Dedifferentiated amniotic fluid mesenchymal stem cell (primary cell): ENCODE measurements around the gene DCST2.

Experiments
- DNase-seq: peaks from one replicate; pipeline ENCODE4 v3.0.0-alpha.2; 2016; ENCODE audit errors: extremely low spot score

DCST2 gene

GRCh38 chr1:155049651-155050559 is 16.3 kb upstream of the DCST2 start:
- no peak for DNase-seq

DNA sequence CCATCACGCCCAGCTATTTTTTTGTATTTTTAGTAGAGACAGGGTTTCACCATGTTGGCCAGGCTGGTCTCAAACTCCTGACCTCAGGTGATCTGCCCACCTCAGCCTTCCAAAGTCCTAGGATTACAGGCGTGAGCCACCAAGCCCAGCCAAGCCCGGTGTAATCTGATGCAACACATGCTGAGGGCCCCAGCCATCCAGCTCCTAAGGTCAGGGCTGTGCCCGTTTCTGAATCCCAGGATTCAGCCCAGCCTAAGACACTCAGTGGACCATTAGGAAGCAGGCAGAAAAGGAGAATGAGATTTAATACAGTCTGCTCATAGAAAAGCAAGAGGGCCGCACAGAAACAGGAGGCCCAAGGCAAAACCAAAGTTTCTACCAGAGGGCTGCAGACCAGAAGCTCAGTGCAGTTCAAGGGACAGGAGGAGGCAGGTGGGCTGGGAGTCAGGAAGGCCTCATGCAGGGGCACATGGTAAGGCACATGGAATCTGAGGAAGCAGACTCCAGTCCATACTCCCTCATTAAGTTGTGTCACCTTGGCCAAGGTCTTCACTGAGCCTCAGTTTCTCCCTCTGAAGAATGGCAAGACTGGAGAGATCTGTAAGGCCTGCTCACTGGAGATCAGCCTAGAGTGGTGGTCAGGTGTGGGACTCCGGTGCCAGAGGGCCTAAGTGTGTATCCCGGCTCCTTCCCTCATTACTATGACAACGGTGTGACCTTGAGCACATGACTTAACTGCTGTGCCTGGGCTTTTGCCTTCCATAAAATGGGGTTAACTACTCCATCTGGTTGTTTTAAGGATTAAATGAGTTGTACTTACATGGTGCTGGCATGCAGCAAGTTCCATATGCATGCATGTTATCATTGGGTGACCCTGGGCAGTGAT is 15.1 kb upstream of the DCST2 start:
- DNase-seq = no peak

DNA sequence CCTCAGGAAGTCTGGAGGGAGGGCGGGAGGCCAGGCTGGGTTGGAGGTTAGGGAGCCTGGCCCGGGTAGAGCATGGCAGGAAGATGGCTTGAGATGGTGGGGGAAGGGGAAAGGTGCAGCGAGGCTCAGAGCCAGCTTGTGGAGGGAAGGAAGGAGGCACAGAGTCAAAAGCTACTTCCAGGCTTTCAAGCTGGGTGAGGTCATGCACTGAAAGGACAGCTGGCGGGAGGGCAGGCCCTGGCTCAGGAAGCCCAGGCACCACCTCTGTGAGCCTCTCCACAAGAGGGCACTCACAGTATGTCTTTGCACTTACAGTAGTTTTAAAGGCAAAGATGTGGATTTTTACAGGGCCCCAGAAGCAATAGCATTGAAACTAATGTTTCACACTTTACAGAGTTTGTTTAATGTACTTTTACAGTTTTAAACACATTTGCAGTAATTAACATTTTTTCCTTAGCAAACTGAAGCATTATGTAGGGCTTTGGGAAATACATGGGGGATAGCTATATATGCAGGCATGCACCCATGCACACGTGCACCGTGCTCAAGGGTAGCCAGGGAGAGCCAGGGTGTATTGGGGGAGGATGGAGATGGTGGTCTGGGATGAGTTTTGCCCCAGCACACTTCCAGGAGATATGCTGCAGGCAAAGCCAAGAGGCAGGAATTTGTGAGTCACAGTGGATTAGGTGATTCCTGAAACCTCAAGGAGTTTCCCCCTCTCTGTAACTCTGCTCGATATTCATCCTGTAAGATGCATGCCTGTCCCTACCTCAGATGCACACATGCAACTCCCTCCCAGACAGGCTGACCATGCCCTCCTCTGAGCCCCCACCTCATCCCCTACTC is 11.5 kb upstream of the DCST2 start:
- DNase-seq = peak; percentile 60

DNA sequence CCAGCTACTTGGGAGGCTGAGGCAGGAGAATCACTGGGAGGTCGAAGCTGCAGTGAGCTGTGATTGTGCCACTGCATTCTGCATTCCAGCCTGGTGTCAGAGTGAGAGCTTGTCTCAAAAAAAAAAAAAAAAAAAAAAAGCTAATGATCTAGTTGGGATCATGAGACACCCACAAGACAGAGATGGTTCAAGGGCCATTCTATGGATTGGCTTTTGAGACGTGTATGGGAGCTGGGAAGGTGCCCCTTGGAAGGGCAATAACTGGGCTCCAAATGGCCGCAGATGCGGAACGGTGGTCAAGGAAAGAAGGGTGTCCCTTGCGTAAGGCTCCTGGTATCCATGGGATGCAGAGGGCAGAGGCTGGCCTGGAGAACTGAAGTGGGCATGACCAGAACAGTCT is 10.8 kb upstream of the DCST2 start:
- no peak for DNase-seq

DNA sequence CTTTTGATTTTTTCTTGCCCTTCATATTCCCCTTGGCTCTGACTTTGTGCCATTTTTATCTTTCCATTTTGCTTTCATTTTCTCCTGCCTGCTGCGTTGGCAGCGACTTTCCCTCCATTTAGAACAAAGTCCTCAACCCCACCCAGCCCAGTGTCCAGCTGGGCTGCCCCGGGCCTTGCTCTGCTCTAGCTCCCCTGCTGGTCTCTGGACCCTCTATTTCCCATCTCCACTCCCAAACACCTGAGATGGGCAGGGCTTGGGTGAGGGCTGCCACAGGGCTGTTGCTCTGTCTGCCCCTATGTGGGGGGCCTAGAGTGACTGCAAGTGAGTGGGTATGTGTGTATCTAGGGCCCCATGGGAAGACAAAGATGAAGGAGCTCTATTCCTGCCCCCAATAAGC is 10.2 kb upstream of the DCST2 start:
- no peak for DNase-seq

DNA sequence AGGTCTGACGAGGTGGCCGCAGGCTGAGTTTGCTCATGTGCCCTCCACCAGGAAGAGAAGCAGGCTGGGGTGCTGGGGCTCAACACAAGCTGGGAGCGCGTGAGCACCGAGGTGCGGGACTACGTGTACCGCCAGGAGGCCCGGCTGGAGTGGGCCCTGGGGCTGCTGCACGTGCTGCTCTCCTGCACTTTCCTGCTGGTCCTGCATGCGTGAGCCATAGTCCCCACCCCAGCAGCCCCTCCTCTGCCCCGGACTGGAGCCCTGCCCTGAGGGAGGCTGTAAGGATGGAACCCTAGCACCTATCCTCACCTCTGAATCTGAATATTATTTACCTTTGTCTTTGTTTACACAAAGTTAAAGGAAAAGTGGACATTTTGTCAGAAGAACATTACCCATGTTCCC is 9.7 kb upstream of the DCST2 start:
- no peak for DNase-seq

GRCh38 chr1:155042789-155043188 is 9.2 kb upstream of the DCST2 start:
- DNase-seq = no peak

DNA sequence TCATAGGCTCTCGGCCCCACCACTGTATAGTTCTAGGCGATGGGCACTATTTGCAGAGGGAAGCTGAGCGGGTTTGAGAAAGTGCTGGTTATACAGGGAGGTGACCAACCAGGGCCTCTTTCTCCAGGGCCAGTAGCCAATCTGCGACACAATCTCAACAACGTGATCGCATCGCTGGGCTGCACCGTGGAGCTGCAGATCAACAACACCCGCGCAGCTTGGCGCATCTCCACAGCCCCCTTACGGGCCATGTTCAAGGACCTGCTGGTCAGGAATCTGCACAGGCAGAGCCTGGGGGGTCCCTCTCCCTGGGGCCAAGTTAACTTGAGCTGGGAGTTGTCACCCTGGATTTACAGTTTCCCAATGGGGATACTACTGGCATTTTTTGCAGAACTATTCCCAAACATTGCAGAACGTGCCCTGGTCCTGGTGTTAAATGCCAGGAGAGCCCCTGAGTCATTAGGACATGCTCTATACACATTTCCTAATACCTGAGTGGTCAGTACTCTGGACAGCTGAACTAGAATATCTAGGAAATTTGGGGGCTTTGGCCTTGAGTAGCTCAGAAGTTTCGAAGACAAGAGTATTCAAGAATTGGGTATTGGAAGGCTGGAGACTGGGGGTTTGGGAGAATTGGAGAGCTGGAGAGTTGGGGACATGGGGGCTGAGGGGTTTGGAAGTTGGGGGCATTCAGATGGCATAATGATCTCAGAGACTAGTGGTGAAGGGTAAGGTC is 6.9 kb upstream of the DCST2 start:
- no peak for DNase-seq

DNA sequence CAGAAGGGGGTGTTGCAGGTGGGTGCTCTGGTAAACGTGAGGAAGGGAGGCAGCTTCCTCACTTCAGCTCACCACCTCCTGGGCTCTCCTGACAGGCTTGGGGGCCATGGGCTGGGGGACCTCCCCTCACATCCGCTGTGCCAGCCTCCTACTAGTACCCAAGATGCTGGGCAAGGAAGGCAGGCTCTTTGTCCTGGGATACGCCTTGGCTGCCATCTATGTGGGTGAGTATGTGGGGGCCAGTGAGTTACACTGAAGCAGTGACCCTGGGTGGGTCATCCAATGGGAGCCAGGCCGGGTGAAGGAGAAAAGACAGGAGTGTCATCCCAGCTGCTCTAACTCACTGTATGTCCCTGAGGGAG is 5.7 kb upstream of the DCST2 start:
- no peak for DNase-seq

DNA sequence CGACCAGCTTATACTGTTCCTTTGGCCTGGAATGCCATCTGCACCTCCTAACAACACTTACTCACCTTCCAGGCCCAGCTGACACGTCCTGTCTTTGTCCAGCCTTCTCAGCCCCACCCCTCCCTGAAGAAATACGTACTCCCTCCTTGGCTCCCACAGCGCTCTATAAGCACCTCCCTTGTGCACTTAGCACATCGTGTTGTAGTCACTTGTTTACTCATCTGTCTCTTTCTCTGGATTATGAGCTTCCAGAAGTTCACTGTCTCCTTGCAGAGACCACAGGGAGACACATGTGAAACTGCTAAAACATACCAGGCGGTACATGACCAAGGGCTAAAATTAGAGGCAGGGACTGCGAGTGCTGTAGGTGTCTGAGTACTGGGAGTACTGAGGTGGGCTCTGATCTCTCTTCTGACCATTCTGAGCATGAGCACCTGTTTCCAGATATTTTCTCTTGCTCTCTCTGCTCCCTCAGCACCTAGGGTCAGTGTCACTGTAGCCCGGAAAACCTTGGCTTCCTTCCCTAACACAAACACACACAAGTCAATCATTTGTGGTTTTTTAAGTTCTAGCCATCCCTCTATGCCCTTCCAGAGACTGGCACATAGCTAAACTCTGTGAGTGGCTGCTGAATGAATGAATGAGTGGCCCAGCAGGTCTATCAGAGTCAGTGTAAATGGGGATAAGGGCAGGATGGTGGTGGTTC is 5.2 kb upstream of the DCST2 start:
- DNase-seq = no peak

DNA sequence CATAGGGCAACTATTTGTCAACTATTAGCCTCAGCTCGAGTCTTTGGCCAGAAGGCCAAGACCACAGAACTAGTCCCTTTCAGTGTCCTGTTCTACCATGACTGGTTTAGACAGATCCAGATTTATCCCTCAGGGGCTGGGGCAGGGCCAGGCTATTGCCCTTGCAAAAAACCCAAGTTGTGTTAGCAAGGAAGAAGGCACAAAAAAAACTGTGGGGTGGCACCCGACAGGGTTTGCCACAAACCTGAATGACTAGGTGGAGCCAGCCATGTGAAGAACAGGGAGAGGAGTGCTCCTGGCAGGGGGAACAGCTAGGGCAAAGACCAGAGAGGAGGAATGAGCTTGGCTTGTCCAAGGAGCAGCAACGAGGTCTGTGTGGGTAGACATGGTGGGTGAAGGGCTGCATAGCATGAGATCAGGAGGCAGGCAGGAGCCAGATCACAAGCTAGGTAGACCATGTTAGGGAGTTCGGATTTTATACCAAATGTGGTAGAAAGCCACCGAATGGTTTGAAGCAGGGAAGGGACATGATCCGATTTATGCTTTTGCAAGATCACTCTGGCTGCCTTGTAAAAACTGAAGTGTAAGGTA is 4.4 kb upstream of the DCST2 start:
- no peak for DNase-seq

GRCh38 chr1:155037043-155037442 is 3.5 kb upstream of the DCST2 start:
- DNase-seq = no peak

DNA sequence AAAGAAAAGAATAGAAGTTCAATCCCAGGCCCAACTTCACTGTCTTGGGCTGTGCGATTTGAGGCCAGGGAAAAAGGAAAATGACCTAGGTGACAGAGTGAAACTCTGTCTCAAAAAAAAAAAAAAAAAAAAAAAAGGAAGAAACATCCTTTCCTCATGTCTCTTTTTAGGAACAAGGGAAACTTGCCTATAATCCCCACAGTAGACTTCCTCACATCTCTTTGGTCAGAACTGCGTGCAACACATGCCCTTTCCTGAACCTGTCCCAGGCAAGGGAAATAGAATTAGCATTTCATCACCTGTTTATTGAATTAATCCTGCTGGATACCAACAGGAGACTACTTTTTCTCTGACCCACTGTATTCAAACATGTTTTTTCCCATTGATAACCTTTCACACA is 2.4 kb upstream of the DCST2 start:
- DNase-seq = no peak

GRCh38 chr1:155034318-155035208 is 982 bp upstream of the DCST2 start:
- DNase-seq = no peak

DNA sequence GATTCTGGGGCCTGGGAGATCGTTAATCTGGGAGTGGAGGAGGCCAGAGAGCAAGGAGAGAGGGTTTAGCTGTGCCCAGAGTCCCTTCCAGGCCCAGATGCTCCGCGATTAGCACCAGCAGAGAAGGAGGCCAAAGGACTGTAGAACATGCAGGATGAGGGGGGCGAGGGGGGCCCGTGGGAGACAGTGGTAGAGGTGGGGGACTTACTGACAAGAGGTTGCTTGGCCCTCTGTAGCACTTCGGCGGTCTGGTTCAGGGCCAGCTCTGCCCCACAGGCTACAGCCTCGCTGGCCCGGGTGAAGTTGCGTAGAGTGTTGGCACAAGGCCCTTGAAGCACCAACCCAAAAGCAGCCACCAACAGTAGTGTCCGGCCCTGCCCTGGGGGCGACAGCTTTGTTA is 695 bp downstream of the DCST2 start:
- DNase-seq = no peak

- no peak for DNase-seq
These were observed 2.7 kb downstream of the DCST2 start for GRCh38 chr1:155030899-155031298.

DNA sequence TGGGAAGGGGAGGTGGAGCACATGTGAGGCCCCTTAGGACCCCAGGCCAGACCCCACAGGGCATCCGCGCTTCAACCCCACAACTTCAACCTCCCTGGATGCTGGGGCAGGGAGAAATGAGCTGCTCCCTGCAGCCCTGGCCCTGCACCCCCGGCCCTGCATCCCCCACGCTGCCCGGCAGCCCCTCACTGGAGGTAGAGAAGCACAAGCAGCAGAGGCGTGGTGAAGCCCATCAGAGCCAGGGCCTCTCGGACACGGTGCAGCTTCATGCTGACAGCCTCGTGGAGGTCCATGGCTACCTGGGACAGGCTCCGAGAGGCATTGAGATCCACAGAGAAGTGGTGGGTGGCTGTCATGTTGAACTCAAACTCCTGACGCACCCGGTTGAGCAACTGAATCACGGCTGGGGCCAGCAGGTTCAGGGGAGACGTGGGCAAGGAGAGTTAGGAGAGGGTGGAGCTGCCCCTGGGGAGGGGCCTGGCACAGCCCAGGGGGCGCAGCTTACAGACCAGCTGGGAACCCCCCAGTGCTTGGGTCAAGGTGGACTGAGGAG is 3.3 kb downstream of the DCST2 start:
- DNase-seq = no peak

DNA sequence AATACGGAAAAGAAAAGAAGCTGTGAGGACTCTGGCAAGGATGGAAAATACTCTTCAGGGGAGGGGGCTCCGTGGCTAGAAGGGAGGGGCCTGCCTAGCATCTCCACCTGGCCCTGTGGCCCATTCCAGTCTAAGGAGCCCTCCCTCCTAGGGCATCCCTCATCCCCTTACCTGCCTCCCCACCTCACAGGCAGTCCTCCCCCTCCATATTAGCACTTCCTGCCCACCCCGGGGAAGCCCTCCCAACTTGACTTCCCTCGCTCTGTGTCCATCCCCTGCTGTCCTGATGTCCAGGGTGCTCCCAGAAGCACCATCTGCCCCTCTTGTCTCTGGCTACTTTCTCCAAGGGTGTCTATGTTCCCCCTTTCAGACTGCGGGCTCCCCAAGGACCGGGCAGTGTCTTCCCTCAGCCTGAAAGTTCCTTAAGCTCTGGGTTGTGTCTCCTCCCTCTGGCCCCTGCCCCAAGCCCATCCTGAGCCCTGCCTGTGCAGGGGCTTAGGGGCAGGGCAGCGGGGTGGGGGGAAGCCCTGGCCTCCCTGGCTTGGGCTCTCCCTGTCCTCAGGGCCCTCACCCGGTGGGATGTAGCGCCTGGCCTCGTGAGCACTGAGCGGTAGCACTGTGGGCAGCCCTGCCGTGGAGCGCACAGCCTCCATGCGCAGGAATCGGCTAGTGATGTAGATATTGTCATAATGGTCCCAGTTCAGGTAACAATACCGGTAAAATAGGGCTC is 3.9 kb downstream of the DCST2 start:
- DNase-seq = no peak
